Dermis microvascular lymphatic vessel endothelial cell (primary cell): Measurements from ENCODE around the gene DGKI. TPM values are rescaled to one million over a fixed set of nuclear protein-coding genes. Genes with fewer than 3 reads are reported as not detected.

ENCODE experiments used
- DNase-seq, 2 donors: peaks; one replicate each; pipeline versions ENCODE4 v3.0.0 to v3.0.0-alpha.2; 2010; ENCODE audit warnings: low read depth in 2 of 2
- total RNA-seq: library from RNA; depleted of rRNA; stranded (reverse); fragments of >200 nt; gene quantifications from 2 replicates; pipeline ENCODE4 v1.2.1, GENCODE V29; 2014

DGKI gene
- total RNA-seq, 1 donor from 2014 or later = 0.64 TPM

DNA sequence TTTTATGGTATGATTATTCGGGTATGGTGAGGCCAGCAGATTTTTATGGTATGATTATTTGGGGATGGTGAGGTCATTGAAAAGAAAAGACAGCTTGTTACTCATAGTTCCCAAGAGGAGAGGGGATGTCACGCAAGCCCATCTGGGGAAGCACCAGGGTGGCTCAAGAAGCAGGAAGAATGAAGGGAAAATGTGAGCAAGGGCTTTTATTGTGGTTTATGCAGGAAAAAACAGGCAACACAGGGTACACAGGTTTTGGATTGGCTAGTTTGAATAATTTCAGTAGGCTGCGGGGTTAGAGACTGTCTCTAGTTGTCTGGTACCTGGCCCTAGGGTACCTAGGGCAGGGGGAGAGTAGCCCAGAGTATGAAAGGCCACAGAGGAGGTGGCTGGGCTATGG is 26.8 kb upstream of the DGKI start:
- DNase-seq = peak in 1 of 2 donors; percentile 11

- no peak for DNase-seq
Measured at GRCh38 chr7:137871170-137871915, 24.6 kb upstream of the DGKI start.

DNA sequence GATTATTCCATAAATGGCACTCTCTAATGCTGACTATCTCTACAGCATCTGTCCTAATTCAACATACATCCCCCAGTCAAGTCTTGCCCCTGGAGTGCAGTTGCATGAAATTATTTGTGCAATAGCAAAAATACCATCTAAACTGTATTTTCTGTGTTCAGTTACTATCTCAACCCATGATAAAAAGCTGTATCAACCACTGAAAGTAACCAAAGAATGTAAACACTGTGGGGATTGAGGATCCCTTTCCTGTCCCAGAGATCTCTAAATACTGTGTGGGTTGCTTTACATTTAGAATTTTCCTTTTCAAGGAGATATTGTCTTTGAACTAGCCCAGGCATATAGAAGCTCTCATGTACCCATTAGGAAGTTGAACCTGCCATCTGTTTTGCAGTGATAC is 23.9 kb upstream of the DGKI start:
- no peak for DNase-seq

GRCh38 chr7:137870078-137870477 is 23.3 kb upstream of the DGKI start:
- no peak for DNase-seq

DNA sequence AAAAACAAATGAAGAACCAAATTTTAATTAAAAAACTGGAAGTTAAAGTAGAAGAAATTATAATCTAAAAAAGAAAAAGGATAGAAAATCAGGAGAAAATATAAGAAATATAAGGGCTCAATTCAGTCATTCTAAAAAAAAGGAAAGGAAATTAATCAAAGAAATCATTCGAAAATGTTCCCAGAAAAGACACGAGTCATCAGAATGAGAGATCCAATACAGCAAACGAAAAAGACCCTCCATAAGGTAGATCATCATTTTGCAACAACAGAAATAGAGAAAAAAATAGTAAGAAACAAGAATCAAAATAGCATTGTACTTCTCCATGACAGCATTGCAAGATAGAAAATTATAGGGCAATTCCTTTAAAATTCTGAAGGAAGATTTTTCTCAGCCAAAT is 22.5 kb upstream of the DGKI start:
- DNase-seq = no peak

GRCh38 chr7:137867289-137867688 is 20.5 kb upstream of the DGKI start:
- no peak for DNase-seq

DNA sequence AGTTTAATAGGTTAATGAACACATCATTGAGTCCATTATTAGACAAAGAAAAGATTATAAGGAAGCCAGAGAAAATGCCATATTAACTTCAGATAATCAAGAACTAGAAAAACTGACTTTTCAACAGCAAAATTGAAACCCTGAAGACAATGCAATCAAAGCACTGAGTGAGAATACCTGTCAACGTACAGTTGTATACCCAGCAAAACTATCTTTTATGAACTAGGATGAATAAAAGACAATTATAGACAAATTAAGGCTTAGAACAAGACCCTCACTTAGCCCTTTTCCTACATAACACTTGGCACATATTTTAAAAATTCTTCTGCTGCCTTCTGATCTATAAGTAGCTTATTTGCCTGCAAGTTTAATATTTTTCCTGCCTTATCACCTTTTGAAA is 19.0 kb upstream of the DGKI start:
- no peak for DNase-seq

DNA sequence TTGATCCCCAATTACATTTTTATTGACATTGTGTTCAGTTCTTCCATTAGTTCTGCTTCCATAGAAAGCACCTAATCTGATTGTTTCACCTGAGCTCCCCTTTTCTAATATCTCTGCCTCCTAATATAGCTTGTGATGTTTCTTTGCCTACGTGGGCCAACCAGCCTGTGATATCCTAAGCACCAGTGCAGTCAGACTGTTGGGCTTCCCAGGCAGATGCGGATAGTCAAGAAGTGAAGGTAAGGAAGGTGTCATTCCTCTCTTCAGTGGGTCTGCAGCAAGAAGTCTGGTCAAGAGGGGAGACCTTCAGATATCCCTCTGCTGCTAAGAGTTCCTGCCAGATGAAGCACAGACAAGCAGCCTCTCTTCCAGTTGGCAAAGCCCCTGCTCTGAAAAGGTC is 16.2 kb upstream of the DGKI start:
- no peak for DNase-seq

GRCh38 chr7:137862358-137862757 is 15.6 kb upstream of the DGKI start:
- DNase-seq = no peak

DNA sequence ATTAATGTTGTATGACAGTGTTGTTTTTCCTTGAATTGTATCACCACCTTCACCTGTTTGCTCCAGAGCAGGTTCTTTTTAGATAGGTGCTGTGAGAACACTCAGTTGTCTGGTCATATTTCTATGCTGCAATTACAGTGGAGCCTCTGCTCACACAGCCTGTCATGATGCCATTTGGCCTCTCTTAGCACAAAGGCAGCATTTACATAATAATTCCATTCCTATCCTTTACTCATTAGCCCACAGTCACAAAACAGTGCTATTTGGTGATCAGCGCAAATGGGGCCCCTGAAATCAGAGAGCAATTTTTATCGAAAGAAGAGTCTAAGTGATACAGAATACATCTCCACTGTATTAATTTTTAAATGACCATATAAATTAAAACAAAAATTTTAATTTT is 13.8 kb upstream of the DGKI start:
- DNase-seq = no peak

DNA sequence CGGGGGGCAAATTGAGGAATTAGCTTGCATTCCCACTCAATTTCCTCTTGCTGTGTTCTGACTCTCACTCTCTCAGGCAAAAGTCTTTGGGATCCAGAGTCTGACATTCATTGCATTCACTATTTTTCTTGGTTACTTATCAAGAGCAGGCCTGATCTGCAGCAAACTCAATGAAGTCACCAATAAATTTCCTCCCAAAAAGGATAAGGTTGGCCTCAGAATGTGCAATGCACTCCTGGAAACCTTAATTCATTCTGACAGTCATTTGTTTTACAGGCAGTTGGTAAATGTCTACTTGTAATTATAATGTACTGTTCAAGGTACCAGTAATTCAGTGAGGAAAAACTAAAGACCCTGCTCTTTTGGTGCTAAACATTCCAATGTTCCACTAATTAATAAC is 6.3 kb upstream of the DGKI start:
- no peak for DNase-seq

- DNase-seq = no peak
Measured at GRCh38 chr7:137852108-137852507, 5.3 kb upstream of the DGKI start.

DNA sequence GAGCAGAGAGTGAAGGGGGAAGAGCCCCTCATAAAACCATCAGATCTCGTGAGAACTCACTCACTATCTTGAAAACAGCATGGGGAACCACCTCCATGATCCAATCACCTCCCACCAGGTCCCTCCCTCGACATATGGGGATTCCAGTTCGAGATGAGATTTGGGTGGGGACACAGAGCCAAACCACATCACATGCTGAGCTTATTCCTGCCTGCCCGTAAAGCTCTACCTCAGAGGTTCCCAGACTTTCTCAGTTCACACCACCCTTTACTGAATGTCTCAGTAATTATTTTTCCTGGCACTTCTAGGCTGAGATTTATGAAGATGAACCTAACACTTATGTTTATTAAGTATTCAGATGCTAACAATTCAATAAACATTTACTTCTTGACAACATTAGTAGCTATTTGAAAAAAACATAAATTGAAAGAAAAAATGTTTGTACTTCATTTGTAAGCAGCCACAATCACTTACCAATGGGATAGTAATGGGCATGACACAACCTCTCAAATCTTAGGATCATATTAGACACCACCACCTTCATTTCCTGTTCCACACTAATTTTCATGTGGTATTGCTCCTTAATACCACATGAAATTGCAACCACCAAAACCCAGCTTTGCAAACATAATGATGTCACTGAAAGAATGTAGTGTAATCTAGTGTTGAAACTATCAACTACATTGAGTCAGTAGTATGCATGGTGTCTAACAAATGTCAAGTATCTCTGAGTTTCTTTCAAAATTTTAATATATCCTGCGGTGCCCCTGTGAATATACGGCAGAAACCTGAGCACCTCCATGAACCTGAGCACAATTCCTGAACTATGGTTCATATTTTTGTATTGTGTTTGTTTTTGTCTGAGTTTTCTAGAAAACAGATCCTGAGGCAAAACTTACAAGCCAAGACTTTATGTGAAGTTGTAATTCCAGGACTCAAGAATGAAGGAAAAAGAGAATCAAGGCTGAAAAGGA is 4.5 kb upstream of the DGKI start:
- DNase-seq = no peak

DNA sequence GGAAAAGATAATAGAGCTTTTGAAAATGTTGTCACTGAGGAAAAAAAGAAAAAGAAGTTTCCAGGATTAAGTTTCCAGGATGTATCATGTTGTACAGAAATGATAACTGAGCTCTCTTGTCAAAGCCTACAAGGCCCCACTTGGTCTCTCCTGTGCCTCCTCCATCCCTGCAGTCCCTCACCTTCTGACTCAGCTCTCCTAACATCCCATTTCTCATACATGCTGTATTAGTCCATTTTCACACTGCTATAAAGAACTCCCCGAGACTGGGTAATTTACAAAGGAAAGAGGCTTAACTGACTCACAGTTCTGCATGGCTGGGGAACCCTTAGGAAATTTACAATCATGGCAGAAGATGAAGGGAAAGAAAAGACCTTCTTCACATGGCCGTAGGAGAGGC is 3.8 kb upstream of the DGKI start:
- DNase-seq = no peak

DNA sequence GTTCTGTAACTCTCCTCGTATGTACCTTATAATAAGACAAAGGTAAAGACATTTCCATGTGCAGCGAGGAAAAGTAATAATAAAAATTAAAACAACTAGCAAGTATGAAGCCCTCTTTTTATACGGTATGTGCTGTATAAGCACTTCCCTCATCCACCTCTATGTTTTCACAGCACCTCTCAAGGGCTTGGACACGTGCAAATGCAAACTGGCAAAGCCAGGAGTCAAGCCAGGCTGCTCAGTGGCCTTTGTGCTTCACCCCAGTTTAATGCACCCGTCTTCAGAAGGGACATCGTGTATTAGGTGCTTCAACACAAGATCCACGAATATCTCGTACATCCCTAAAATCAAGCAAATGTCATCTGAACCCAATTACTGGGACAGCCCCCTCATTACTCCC is 1.3 kb upstream of the DGKI start:
- no peak for DNase-seq

DNA sequence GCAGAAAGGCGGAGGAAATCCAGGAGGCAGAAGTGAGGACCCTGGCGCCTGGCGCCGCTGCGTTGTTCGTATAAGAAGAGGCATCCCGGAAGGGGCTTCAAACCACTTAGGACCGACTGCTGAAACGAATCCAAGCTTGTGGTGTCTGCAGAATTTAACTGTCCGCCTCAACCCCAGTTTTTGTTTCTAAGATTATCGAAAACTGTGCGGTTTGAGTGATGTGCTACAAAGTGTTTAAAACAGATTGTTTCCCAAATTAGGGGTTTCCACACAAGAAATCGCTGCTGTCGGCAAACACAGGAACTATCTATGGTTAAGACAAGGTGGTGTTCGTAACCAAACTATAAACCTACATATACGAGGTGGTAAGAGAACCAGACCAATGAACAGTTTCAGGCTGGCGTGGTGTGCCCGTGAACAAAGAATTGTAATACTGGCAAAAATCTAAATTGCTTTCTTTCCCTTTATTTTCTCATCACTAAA is 835 bp upstream of the DGKI start:
- peak in 1 of 2 donors; percentile 7 for DNase-seq

GRCh38 chr7:137846549-137846826 is 286 bp downstream of the DGKI start:
- no peak for DNase-seq

DNA sequence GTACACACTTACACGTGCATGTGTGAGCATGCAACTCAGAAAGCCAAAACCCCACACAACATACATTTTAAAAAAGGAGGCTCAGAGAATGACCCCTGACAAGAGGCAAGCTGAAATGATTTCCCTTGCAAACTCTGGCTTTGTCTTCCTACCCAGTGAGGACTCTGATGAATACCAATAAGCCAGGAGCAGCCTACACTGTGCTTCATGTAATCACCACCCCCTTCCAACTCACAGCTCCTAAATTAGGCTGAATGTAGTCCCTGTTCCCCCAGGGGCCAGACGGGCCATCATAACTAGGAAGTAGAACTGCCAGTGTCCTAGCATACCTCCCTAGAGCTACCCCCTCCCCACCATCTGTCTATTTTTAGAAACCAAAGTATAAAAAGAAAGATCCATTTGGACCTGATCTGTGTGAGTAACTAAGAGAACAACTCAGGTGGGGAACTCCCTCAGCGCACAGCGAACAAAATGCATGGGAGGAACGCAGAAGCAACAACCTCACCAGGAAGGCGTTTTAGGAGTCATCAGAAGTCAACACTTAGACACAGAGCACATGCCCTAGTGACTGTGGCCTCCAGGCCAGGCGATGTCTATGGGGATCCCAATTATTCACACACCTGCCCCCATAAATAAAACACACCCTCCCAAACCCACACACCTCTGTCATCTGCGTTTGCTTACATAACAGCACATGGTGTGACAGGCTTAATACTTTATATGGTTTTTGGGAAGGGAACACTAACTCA is 1.9 kb downstream of the DGKI start:
- DNase-seq = no peak

DNA sequence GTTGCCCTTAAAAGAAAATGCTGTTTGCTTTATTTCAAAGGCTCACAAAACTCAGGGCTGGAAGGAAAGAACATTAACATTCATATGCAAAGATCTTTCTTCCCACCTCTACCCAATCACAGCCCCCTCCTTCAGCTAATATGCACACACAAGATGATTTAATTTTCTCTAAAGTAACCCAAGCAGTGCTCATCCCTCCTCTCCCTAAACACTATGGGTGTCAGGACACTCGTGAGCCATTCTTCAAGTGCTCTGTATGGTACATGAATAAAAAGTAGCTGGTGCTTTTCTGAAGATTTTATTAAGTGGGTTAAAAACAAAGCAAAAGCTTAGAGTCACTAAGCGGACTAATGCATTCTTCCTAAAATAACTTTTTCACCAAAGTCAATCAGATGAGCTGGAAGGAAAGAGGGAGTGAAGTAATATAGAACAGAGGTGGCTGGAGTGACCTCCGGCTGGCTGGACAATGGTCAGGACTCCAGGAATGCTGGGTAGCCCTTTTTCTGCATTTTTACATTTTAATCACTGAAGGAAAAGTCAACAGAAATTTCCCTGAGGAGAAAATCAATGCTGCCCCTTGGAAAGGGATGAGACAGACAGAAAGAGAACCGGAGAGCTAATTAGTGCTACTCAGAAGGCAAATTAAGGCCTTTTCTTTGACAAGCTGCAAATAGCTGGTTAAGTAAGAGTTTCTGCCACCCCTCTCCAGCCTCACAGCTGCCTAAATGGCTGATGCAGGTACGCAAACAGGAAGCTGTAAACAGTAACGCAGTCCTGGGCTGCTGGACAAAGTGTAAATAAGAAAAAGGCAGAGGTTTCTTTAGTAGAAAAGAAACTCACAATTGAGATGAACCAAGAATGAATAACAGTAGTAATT is 6.6 kb downstream of the DGKI start:
- DNase-seq = no peak

DNA sequence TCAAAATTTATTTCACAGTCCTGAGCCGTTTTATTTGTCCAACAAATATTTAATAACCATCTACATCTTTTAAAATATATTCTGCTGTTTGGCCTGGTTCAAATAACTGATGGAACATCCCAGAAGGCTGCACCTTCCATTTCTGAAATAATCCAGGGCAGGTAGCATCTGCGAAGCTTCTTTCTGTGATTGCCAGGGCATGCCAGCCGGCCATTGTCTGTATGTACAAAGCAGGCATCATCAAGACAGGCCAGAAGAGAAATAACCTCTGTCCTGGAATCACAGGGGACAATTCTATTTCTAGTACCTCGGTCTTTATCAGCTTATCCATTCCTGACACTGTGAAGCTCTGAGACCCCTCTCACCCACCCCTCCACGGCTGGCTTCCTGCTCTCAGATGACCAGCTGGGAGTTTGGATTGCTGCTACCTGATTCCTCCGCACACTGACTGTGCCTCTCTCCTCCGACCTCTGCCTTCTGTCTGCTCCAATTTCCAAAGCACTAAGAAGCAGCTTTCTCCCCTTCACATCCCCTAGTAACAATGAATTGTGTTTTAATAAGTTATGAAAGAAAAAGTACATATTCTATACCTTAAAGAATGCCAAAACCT is 8.0 kb downstream of the DGKI start:
- no peak for DNase-seq

- no peak for DNase-seq
Measured at GRCh38 chr7:137836541-137836940, 10.2 kb downstream of the DGKI start.
